ENCODE results near the gene FRY. TPM values are rescaled to one million over a fixed set of nuclear protein-coding genes. Genes with fewer than 3 reads are reported as not detected.

The FRY gene
- total RNA-seq (2022; extraction: Qiagen RNA extraction): 0.06 to 0.21 TPM (median 0.09 TPM) in 4 of 5 replicates, not detected in the other

GRCh38 chr13:32031025-32031814 lies at the start of gene FRY:
TSS of gene FRY (plus strand) at chr13:32031774. CDS start at chr13:32031796, 22 bp downstream.

GRCh38 chr13:32315238-32316027 lies 283.9 kb downstream of the FRY start, which contains the start of the genes BRCA2 and ZAR1L:
TSS of gene BRCA2 (plus strand) at chr13:32315508. CDS start at chr13:32316461, 953 bp downstream.
TSS of gene ZAR1L (minus strand) at chr13:32315363. CDS start at chr13:32311925, 3,438 bp downstream.

